CD4-positive, alpha-beta T cell treated with Interleukin-6 for 4 hours (primary cell): ENCODE measurements around the gene JCAD.
A peak's percentile ranks its signal among the peaks of the same experiment; 100 is the strongest.
"Not testable (repeated sequence)": the region's sequence is repeated elsewhere in the genome, so short reads cannot be mapped to it uniquely, and the experiment has no call there.

Experiments used
- DNase-seq: peaks from one replicate; pipeline ENCODE4 v3.0.0-alpha.2; 2020; ENCODE audit warnings: mixed read lengths

The JCAD gene

DNA sequence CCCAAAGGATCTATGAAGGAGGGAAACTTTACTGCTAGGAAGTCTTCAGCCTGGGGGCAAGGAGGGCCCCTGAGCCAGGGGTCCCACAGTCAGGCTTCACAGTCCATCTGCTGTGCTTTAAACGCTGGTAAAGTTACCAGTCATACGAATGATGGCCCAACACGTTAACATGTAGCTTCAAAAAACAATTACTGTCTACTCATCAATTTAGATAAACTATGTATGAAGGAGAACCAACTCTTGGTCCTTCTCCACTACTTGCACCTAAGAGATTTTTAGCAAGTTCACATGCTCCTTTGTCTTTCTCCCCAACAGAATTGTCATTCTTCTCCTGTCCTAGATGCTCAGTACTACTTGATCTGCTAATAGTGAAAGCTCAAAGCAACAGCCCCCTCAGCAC is 16.6 kb downstream of the JCAD start:
- no peak for DNase-seq

DNA sequence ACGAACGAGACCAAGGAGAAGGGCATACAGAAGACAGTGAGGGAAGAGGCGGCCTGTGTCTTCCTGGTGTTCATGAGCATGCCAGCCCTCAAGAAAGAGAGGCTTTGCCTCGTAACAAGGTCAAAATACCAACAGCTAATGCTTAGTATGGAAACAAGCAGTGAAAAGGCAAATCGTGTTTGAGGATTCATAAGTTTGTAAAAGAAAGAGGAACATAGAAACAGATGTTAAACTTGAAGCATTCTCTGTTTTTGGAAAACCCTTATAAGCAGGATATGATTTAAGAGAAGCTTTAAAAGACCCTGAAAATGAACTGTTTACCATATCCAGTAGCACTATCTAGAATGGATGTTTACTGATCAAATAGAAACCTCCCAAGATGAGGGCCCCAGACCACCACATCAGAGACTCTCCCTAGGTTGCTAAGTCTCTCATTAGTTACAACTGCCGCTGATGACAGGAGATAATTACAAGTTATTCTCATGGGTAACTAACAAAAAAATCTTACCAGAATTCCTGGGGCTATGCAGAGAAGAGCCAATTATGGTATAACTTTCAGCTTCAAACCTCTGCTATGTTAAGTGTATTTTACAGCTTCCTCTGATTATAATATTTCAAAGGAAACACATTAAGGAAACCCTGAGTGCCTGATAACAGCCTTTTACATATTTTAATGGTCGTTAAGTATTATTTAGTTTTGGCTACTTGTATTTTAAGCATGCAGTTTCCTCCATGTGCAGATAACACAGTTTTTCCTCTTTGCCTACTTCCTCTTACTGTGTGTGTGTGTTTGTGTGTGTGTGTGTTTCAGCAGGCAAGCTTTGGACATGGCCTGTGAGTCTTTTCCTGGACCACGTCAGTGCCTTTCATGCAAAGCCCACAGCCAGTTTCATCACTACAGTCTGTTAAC is 17.9 kb downstream of the JCAD start:
- no peak for DNase-seq

DNA sequence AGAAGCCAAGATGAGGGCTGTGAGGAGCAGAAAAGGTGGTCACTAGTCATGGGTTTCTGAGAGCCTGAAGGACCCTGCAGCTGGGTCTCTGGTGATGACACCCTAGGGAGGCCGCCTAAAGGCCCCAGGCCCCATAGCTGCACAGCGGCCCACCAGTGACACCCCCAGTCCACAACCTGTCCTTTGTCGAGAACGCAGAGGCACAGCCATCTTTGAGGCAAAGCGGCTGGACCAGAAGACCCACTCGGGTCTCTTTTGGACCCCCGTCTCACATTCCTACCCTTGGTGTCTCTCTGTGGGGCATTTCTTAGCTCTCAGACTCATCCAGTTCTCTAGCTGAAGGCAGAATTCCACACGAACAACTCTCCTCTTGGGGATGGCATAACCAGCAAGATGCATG is 18.8 kb downstream of the JCAD start:
- no peak for DNase-seq

DNA sequence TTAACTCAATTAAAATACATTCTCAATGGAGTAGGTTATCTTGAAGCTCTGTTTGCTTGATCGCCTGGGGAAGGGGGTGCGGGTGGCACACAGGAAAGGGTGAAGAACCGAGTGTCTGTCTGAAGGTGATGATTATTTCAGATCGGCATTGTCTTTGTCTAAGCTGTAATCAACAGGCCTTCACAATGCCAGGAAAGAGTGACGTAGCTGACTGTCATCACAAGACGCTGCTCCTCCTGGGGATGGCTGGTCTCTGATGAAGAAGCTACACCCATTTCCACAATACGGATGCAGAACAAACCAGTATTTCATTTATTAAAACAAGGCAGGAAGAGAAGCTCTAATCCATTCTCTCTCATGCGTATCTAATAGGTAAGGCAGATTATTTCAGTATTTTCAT is 19.4 kb downstream of the JCAD start:
- no peak for DNase-seq

DNA sequence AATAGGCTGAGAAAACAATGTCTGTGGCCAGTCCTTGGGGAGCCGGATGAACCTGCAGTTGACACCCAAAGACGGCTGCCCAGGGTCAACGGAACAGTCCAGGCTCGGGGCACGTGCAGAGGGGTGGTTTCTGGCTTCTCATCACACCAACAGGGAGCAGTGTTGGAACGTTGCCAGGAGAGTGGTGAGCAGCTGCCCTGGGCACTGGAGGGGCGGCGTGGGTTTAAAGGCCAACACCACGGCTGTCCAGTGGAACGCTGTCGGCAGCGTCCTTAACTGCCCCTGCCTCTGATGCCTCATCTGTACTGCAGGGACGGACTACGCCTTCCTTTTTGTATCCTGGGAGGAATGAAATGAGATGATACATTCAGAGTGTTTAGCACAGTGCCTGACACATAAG is 19.8 kb downstream of the JCAD start:
- DNase-seq = no peak

DNA sequence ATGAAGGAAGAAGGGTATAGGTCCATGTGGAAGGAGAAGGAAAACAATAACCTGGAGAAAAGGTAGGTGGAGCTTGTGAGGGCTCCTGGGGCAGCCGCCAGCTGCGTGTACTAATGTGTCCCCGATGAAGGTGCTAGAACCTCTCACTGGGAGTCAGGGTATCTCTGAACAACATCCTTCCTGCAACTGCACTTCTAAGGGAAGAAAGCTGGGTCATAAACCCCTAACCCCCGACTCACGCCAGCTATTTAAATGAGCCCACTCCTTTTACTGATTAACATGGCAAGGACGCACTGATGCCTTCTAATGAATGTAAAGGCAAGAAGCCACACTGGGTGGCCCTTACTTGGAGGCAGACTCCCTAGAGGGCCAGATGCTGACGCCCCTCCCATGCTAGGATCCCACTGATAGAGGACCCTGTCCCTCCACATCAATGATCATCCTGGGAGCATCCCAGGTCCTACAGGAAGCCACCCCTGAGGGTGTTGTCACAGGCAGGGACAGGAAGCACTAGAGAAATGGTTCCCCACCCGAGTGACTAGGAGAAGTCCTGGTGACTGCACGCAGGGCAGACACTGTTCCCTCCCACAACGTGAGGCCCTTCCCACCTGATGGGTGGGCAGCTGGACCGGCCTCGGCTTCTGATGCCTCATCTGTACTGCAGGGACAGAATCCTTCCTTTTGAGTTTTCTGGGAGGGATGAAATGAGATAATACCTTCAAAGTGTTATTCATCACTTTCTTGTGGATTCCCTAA is 20.4 kb downstream of the JCAD start:
- DNase-seq = no peak

DNA sequence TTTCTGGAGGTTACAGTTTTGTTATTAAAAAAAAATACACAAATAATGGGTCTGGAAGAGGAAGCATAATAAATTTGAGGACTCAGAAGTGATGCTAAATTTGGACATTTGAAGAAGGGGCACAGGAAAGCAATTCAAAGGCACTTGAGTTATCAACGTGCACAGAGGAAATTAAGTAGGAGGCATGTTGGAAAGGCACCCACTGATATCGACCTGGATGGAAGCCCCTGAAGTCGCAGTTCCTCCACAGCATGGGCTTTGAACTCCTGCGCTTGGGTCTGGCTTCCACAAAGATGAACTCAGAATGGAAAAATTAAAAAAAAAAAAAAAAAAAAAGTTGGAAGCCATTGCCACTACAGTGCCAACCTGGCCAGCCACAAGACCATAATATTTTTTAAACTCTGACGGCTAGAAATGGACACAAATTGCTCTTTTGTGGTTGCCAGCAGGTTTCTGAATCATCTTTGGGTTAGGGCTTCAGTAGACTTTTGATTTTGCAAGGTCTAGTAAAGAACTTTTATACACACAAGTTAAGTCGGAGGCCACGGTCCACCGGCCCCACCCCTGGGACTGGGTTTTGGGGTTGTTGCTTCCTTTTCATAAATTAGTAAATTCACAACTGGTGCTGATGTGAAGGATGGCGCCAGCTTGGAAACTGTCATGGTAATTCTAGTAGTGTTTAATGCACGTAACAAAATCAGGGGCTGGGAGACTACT is 21.6 kb downstream of the JCAD start:
- DNase-seq = no peak

DNA sequence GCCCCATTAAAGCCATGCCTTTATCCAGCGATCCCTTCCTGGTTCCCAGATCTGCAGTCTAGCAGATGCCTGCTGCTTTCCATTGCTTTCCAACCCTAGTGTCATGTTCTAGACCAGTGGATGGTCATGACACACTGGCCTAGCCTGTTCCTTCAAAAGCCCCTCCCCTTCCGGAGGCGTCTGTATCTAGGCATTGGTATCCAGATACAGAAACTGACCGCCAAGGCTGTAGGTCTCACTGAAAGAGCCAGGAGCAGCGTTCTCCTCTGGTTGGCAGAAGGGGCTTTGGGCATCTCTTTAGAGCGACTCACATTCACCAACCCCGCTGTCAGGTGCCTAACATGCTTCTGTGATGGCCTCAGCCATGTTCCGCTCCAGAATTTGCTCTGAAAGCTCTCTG is 22.6 kb downstream of the JCAD start:
- no peak for DNase-seq

DNA sequence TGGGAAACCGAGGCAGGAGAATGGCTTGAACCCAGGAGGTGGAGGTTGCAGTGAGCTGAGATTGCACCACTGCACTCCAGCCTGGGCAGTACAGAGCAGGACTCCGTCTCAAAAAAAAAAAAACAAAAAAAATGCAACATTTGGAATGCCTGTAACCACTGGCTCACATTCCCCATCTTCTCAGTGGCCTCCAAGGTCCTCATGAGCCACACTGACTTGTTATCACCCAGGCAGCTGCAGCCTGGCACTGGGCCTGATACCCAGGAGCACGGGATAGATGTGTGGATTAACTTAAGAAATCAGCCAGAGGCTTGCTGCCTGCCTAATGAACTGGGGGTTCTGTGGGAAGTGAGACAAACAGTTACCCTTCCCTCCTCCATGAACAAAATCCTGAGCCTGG is 23.0 kb downstream of the JCAD start:
- no peak for DNase-seq

DNA sequence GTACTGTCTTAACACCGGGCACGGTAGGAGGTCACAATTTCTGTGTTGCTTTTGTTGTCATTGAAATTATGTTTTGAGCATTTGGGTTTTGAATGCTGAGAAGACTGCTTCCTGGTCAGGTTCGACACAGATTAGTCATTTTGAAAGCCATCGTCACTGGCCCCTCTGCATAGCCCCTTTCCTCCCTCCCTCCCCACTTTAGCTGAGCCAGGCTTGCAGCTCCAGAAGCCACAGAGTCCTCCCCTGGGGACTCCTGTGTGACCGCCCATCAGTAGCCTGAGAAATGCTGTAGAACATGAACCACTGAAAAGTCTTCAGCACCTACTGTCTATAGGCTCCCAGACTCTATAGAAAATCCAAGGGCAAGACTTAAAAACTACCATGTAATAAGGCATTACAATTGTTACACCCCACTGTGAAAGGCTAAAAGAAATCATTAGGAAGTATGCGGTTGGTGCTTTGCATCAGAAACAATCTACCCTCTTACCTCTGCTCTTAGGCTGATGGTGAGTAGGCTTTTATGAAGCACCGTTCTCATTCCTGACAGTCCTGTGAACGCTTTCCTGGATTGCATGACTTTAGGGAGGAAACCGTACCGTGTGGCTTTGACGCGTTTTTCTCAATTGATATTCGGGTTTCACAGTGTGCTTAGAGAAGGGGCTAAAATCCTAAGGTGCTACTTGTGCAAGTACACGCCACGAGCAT is 24.8 kb downstream of the JCAD start:
- DNase-seq = no peak

DNA sequence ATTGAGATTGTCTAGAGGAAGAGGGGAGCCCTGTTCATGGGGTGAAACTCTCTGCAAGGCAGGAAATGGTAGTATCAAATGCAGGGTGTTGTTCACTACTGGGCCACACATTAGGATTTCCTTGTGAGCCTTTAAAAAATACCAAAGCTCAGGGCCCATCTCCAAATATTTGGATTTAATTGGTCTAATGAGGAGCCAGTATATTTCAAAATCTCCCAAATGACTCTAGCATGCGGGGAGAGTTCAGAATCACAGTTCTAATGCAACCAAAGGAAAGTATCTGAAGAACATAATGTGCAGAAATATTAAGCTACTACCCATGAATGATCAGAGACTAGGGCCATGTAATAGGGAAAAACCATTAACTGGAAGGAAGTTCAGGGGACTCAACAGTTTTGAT is 27.3 kb downstream of the JCAD start:
- no peak for DNase-seq

DNA sequence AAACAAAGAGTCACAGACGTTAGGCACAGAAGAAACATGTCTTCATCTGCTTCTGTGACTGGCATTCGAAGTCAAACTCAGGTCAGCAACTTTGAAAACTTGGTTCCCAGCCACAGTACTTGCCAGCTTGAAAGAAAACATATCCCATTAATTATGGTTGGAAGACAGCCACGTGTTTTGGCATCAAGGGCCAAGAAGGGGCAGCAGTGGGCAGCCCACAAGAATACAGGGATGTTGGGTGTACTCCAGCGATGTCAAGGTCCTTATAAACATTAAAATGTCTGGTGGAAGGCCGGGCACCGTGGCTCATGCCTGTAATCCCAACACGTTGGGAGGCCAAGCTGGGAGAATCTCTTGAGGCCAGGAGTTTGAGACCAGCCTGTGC is 29.5 kb downstream of the JCAD start:
- DNase-seq = no peak

DNA sequence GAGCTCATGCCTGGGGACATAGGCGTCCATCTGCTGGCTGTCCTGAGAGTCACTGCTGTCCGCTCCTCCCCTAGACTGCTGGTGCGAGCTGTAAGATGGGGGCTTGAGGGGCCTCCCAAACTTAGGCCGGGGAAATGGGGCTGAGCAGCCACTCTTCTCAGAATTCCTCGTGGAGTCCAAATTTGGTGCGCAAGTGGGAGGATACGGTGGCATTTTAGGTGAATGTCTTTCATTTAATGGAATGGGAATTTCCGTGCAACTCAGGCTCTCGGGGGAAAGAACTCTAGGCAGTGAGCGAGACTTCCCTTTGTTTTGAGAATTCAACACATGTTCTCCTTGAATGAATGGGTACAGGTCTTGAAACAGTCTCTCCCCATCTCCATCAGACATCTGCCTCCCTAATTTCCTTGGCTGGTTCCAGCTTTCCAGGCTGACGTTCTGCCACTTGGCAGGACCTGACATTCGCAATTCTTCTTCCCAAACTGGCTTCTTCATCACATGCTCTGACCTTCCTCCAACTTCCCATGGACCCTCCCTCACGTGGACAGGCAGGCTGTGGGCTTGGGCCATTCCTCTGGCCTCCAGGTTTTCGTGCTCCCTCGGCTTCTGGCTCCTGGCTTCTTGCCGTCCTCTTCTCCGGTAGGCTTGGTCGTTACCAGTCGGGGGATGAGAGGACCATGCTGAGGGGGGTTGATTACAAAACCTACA is 30.1 kb downstream of the JCAD start:
- DNase-seq = no peak

DNA sequence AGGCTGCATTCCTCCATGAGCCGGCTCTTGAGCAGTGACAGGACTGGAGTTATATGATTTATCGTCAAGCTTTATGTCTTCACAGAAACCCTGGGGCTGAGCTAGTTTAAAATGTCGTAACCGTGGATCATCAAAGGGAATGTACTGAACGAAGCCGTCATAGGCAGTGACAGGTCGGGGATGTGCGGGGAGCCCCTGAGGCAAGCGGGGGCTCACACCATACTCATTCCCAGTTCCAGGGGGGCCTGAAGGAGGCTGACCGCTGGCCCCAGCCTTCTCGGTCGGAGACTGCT is 30.7 kb downstream of the JCAD start:
- DNase-seq = no peak

DNA sequence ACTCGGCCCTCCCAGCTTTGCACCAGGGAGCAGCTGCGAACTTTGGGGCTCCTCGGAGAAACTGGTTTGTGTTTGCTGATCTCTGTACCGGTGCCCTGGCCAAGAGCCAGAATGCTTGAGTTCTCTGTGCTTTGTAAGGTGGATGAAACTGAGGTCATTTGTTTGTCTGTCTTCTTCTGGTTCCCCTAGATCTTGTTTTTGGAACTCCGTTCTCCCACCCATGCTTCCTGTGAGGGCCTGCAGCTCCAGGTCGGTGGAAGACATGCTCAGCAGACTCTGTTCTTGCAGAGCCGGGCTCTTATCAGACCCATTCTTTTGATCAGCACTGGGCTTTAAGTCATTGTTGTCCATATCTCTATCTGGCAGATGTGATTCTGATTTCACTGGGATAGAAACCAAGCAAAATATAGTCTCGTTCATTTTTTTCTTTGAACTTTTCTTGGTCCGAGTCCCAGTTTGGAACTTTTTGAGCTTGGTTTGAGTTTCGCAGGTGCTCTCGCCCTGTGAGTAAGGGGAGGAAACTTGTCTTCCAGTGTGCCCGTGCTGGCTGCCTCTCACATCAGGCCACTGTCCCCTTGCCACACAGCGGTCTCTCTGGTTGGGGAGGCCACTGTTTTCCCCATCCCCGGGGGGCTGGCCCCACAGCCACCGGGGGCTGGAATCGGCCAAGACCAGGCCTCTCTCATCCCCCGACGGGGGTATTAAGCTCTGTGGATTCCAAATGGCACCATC is 31.2 kb downstream of the JCAD start:
- DNase-seq = peak; percentile 19

DNA sequence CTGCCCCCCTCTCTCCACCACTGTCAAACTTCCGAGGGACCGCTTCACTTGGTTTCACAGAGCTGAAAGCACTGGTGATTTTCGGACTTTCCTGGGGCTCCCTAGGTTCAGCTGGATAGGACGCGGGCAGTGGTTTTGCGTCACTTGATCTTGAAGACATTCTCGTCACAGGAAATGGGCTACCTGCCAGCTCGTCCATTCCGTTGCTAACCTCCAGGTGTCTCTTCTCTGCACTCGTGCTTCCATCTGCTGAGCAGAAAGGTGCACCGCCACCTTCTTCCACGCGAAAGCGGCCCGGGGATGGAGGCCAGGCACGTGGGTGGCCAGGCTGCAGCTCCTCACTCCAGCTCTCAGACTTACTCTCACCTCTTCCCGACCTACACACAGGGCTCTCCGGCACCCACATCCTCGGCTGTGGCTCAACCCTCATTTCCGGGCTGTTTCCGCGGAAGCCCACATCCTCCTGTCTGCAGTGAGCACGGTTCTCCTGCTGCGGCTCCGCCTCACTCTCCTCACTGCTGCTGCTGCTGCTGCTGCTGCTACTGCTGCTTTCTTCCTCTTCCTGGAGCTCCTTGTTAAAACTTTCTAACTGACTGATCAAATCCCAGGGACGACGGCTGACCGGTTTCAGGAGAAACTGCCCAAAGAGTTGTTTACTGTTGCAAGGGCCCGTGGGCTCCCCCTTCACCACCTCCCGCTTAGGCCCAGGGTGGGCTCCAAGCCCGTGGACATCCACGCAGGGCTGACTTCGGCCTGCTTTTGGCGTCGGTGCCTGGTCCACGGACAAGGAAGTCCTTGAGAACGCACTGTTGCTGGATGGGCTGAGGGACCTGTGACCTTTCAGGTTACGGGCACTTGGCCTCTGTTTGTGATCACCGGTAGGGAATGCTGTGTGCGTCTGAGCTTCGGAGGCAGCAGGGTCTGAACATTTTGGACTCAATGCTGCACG is 32.1 kb downstream of the JCAD start:
- DNase-seq = peak; percentile 85

DNA sequence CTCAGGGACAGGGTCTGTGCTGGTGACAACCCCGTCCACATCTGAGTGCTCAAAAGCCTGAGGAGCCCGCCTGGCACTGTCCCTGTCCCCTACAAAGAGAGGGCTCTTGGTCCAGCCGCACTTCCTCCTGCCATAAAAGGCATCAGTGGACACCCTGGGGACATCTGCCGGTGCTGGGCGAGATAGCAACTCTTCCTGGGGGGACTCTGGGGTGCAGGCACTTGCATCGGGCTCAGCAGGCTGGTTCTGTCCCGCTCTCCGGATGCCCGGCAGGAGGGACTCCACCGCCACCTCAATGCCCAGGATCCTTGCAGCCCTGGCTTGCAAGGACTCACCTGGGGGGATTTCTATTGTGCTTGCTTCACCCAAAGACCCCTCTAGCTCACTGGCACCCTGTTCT is 32.8 kb downstream of the JCAD start:
- no peak for DNase-seq

DNA sequence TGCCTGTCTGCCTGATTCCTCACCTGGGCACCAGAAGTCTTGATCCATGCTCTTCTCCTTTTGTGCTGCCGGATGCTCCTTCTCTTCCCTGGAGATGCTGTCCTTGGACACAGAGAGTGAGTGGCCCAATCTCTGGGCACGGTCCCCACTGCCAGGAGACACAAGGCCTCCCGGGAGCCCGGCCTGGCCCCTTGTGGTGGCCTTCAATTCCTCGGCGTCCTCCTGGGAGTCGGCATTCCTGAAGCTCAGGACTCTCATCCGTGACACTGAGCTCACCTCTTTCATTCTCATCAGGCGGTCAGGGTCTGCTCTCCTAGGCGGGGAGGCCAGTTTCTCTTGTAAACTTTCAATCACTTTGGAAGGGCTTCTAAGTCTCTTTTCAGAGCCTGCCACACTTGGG is 33.3 kb downstream of the JCAD start:
- no peak for DNase-seq

DNA sequence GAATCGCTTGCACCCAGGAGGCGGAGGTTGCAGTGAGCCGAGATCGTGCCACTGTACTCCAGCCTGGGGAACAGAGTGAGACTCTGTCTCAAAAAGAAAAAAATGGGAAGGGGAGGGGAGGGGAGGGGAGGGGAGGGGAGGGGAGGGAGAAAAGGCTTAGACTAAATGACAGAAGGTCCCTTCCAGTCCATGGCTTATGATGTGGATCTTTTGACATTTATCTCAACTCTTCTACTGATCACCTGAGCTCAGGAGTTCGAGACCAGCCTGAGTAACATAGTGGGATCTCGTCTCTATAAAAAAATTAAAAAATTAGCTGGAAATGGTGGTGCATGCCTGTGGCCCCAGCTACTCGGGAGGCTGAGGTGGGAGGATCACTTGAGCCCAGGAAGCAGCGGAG is 34.0 kb downstream of the JCAD start:
- DNase-seq = not testable (repeated sequence)

DNA sequence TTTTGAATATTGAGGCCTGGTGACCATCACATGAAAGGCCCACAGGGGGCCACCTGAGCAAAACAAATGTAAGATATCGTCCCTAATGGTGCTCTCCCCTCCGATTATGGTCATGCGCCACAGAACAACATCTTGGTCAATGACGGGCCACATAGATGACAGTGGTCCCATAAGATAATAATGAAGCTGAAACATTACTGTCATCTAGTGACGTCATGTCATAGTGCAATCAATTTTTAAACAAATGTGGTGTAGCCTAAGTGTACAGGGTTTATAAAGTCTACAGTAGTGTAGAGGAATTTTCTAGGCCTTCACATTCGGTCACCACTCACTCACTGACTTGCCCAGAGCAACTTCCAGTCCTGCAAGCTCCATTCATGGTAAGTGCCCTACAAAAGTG is 36.8 kb downstream of the JCAD start:
- no peak for DNase-seq

DNA sequence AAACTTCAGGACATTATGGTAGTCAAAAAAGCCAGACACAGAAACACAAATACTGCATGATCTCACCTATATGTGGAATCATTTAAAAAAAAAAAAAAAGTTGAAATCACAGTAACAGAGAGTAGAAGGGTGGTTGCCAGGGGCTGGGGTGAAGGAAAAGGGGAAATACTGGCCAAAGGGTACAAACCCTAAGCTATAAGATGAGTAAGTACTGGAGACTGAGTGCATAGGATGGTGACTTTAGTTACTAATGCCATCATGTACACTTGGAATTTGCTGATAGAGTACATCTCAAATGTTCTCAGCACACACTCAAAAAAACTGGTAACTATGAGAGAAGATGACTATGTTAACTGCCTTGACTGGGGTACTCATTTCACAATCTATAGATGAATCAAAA is 39.9 kb downstream of the JCAD start:
- DNase-seq = no peak
